Esophagus squamous epithelium (tissue), 4 donors: ENCODE results near the gene TSPAN1.

Experiments
- POLR2A ChIP-seq, 4 donors: fragments of 450-650 bp; IDR thresholded peaks; one replicate each; pipeline ENCODE4 v1.6.1; 2017; ENCODE audit warnings: antibody characterized with exemption in 4 of 4, mild to moderate bottlenecking in 4 of 4, moderate library complexity in 3 of 4
- TF ChIP-seq, protein P1 (sequence below), 6 experiments: fragments of 450-650 bp in 4 of 6; fragments of 200-600 bp in 2 of 6; sonication (generic) in 2 of 6; IDR thresholded peaks; one replicate each; pipeline ENCODE4 v1.5.1; 2016 to 2019; ENCODE audit warnings: antibody characterized with exemption in 6 of 6, mild to moderate bottlenecking in 4 of 6, moderate library complexity in 4 of 6

DNA sequence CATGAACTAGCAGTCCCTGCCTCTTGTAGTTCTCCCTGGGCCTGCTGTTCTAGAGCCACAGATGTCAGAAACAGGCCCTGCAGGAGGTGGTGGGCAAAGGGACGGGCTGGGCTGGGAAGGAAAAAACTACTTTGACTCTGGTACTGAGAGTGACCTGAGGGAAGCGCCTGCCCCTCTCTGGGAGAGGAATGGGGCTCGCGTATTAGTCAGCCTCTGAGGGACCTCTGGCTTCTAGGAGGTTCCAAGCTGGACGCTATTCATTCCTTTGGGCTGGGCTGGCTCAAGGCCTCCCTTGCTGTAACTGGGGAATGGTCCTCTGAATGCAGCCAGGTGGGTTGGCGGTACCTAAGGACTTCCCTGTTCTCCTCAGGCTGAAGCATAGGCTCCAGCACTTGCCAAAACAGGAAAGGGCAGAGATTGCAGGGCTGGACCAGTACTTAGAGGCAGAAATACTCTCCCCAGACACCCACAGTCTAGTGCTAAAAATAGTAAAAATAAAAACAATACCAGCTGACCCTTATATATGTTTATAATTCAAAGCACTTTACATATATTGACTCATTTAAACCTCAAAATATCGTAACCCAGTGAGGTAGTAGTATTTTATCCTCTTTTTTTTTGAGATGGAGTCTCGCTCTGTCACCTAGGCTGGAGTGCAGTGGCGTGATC lies 16.3 kb downstream of the TSPAN1 start:
- no peak for TF ChIP-seq POLR2A (IDR thresholded peaks at IDR 0.05)
- TF ChIP-seq, protein P1, sequence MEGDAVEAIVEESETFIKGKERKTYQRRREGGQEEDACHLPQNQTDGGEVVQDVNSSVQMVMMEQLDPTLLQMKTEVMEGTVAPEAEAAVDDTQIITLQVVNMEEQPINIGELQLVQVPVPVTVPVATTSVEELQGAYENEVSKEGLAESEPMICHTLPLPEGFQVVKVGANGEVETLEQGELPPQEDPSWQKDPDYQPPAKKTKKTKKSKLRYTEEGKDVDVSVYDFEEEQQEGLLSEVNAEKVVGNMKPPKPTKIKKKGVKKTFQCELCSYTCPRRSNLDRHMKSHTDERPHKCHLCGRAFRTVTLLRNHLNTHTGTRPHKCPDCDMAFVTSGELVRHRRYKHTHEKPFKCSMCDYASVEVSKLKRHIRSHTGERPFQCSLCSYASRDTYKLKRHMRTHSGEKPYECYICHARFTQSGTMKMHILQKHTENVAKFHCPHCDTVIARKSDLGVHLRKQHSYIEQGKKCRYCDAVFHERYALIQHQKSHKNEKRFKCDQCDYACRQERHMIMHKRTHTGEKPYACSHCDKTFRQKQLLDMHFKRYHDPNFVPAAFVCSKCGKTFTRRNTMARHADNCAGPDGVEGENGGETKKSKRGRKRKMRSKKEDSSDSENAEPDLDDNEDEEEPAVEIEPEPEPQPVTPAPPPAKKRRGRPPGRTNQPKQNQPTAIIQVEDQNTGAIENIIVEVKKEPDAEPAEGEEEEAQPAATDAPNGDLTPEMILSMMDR (IDR thresholded peaks at IDR 0.05) = no peak
